Esophagus squamous epithelium (tissue), 5 donors: Measurements from ENCODE around the gene GLP2R. TPM values are rescaled to one million over a fixed set of nuclear protein-coding genes. Genes with fewer than 3 reads are reported as not detected.

ENCODE experiments used
- DNase-seq: peaks from one replicate; lab custom pipeline; 2025; lab: John Stamatoyannopoulos, UW
- H3K27ac ChIP-seq, 4 donors: fragments of 200-600 bp; sonication (generic); one replicate each; pipeline ENCODE4 v1.5.1; 2016 to 2019; ENCODE audit warnings: mild to moderate bottlenecking in 1 of 4
- H3K27me3 ChIP-seq, 4 donors: fragments of 200-600 bp; sonication (generic); 1 replicate in 3 of 4; 2 replicates in 1 of 4; pipeline versions ENCODE4 v1.5.1 to v1.6.0; 2017 to 2021; ENCODE audit warnings: antibody characterized with exemption in 1 of 4
- H3K36me3 ChIP-seq, 3 donors: fragments of 200-600 bp; sonication (generic); one replicate each; pipeline ENCODE4 v1.5.1; 2016 to 2019
- H3K4me1 ChIP-seq, 3 donors: fragments of 200-600 bp; sonication (generic); one replicate each; pipeline ENCODE4 v1.5.1; 2017 to 2019
- H3K4me3 ChIP-seq, 4 donors: fragments of 200-600 bp; sonication (generic); 1 replicate in 3 of 4; 2 replicates in 1 of 4; pipeline ENCODE4 v1.5.1; 2016 to 2019; ENCODE audit warnings: mild to moderate bottlenecking in 2 of 4, moderate library complexity in 1 of 4
- H3K9me3 ChIP-seq, 3 donors: fragments of 200-600 bp; sonication (generic); one replicate each; pipeline ENCODE4 v1.5.1; 2016 to 2019
- POLR2A ChIP-seq, 4 donors: fragments of 450-650 bp; IDR thresholded peaks; one replicate each; pipeline ENCODE4 v1.6.1; 2017; ENCODE audit warnings: antibody characterized with exemption in 4 of 4, mild to moderate bottlenecking in 4 of 4, moderate library complexity in 3 of 4
- WGBS, 2 donors: methylation state at CpG; one replicate each; pipeline ENCODE4 v1.1.5; 2018; 5-methylcytosine and 5-hydroxymethylcytosine counted together
- intact Hi-C: fragments of 100-400 bp; cut with DNase I; formaldehyde crosslinking; loops from one replicate; pipeline ENCODE4 v1.15.0; 2022
- total RNA-seq, 4 donors: library from RNA; depleted of rRNA; stranded (reverse); fragments of >200 nt; gene quantifications; one replicate each; pipeline ENCODE4 v1.1.0, GENCODE V29; 2016
- TF ChIP-seq, protein P1 (sequence below), 6 experiments: fragments of 450-650 bp in 4 of 6; fragments of 200-600 bp in 2 of 6; sonication (generic) in 2 of 6; IDR thresholded peaks; one replicate each; pipeline ENCODE4 v1.5.1; 2016 to 2019; ENCODE audit warnings: antibody characterized with exemption in 6 of 6, mild to moderate bottlenecking in 4 of 6, moderate library complexity in 4 of 6
- donor health status: DM: yes; HTN: yes; CAD: no.

The GLP2R gene
- total RNA-seq, 4 donors from 2014 or later, result 0.21 to 0.95 (median 0.31) TPM; not detected in 1

DNA sequence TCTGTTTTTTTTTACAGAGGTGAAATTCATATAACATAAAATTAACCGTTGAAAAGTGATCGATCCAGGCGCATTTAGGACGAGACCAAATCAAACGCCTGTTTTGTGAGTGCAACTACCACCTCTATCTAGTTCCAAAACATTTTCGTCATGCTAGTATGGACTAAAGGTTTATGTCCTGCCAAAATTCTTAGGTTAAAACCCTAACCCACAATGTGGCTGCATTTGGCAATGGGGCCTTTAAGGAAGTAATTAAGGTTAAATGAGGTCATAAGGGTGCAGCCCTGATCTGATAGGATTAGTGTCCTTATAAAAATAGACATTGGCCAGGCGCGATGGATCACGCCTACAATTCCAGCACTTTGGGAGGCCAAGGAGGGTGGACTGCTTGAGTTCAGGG, 112.2 kb downstream of the GLP2R start:
- peaks cover 0 to 37% (median 0%) of the 10 kb centered on the region in 3 donors for H3K36me3 ChIP-seq
- H3K4me3 ChIP-seq, result no peak overlapping the region
- H3K9me3 ChIP-seq, result peaks cover 0 to 5% (median 3%) of the 10 kb centered on the region in 3 donors
- H3K4me1 ChIP-seq, result peaks cover 0 to 21% (median 0%) of the 10 kb centered on the region in 3 donors
- WGBS, 2 donors, result 89 to 90% methylated on average over 9 of the region's 9 CpGs
- no peak for TF ChIP-seq POLR2A (IDR thresholded peaks at IDR 0.05)
- TF ChIP-seq, protein P1, sequence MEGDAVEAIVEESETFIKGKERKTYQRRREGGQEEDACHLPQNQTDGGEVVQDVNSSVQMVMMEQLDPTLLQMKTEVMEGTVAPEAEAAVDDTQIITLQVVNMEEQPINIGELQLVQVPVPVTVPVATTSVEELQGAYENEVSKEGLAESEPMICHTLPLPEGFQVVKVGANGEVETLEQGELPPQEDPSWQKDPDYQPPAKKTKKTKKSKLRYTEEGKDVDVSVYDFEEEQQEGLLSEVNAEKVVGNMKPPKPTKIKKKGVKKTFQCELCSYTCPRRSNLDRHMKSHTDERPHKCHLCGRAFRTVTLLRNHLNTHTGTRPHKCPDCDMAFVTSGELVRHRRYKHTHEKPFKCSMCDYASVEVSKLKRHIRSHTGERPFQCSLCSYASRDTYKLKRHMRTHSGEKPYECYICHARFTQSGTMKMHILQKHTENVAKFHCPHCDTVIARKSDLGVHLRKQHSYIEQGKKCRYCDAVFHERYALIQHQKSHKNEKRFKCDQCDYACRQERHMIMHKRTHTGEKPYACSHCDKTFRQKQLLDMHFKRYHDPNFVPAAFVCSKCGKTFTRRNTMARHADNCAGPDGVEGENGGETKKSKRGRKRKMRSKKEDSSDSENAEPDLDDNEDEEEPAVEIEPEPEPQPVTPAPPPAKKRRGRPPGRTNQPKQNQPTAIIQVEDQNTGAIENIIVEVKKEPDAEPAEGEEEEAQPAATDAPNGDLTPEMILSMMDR (IDR thresholded peaks at IDR 0.05), result no peak
- H3K27ac ChIP-seq, result peak overlapping the region in 1 of 4 donors; percentile 5
- DNase-seq, result no peak
- H3K27me3 ChIP-seq, result no peaks in the 10 kb centered on the region
- intact Hi-C loops, result no loop called here

DNA sequence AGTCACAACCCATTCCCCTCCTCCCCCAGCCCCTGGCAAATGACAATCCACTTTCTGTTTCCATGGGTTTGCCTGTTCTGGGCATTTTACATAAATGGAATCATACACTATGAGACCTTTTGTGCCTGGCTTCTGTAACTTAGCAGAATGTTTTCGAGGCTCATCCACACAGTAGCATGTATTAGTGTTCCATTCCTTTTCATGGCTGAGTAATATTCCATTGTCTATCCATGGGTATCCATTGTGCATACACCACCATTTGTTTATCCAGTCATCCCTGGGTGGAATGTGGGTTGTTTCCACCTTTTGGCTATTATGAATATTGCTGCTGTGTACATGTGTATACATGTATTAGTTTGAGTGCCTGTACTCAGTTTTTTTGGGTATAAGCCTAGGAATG, 113.0 kb downstream of the GLP2R start:
- Histone ChIP-seq H3K9me3 (peaks cover 0 to 5% (median 3%) of the 10 kb centered on the region in 3 donors), H3K36me3 (peaks cover 0 to 41% (median 0%) of the 10 kb centered on the region in 3 donors), H3K27me3 (no peaks in the 10 kb centered on the region), H3K4me1 (peaks cover 0 to 21% (median 0%) of the 10 kb centered on the region in 3 donors), H3K27ac (no peak overlapping the region), H3K4me3 (no peak overlapping the region)
- intact Hi-C loops, result no loop called here
- DNase-seq, result no peak
- 54 to 56% methylated on average over 1 of the region's 1 CpG for WGBS, 2 donors
- TF ChIP-seq, protein P1 (IDR thresholded peaks at IDR 0.05), result no peak
- TF ChIP-seq POLR2A (IDR thresholded peaks at IDR 0.05), result no peak

DNA sequence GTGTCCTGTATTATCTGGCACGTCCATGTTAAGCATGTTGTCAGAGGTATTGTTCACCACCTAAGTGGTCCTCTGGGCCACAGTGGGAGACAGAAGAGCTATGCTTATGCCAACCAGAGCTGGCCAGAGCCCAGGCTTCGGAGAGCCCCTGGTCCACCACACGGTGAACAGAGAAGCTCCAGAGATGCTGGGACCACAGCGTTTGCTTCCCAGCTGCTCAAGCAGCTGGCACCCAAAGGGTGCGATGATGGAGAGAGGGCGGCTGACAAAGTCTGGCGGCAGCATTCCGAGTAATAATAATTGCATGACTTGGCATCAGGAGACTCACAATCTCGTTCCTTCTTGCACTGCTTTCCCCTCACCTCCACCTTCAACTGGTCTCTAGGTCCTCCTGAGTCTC, 115.1 kb downstream of the GLP2R start:
- 52 to 76% methylated on average over 3 to 6 of the region's 9 CpGs for WGBS, 2 donors
- H3K27ac ChIP-seq, result no peak overlapping the region
- intact Hi-C loops, result no loop called here
- TF ChIP-seq, protein P1 (IDR thresholded peaks at IDR 0.05), result no peak
- no peak for TF ChIP-seq POLR2A (IDR thresholded peaks at IDR 0.05)
- H3K36me3 ChIP-seq, result peaks cover 0 to 35% (median 0%) of the 10 kb centered on the region in 3 donors
- H3K4me1 ChIP-seq, result peaks cover 0 to 17% (median 0%) of the 10 kb centered on the region in 3 donors
- H3K9me3 ChIP-seq, result peaks cover 0 to 5% (median 3%) of the 10 kb centered on the region in 3 donors
- no peak overlapping the region for H3K4me3 ChIP-seq
- DNase-seq, result no peak
- H3K27me3 ChIP-seq, result no peaks in the 10 kb centered on the region

DNA sequence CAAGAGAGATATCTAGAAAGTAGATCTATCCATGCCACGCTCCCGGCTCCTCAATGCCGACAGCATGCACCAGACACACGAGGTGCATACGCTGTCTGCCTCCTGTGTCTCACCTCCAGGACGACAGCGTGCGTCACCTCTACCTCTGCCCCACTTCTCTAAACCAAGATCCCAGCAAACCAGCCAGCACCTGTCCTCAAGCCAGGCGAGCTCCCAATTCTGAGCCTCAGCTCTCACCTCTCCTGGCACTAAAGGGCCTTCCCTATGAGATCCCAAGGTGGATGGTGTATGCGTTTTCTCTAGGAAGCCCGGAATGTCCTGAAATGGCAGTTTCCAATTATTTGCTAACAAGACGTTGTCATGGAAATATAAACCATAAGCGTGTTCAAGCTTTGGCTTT, 115.6 kb downstream of the GLP2R start:
- no peak for TF ChIP-seq POLR2A (IDR thresholded peaks at IDR 0.05)
- TF ChIP-seq, protein P1 (IDR thresholded peaks at IDR 0.05), result no peak
- peaks cover 0 to 35% (median 0%) of the 10 kb centered on the region in 3 donors for H3K36me3 ChIP-seq

More for the DNA sequence above, 115.6 kb downstream of the GLP2R start:
- Histone ChIP-seq H3K9me3 (peaks cover 0 to 5% (median 3%) of the 10 kb centered on the region in 3 donors), H3K27me3 (no peaks in the 10 kb centered on the region), H3K27ac (no peak overlapping the region), H3K4me3 (no peak overlapping the region), H3K4me1 (peaks cover 0 to 13% (median 0%) of the 10 kb centered on the region in 3 donors)
- no peak for DNase-seq
- WGBS, 2 donors, result 86 to 91% methylated on average over 13 of the region's 13 CpGs
- intact Hi-C loops, result no loop called here

Other genes with a start within 250 kb of the GLP2R start
- not detected for gene CFAP52, start 249.3 kb upstream of the GLP2R start, total RNA-seq
- 10 to 100 TPM in 2 of 4 donors, 1 to 10 TPM in 2; 4.7 to 13.8 (median 10.1) TPM for gene USP43, start 180.4 kb upstream of the GLP2R start, total RNA-seq
- not detected for gene DHRS7C, start 34.3 kb upstream of the GLP2R start, total RNA-seq
- not detected for gene GSG1L2, start 3.8 kb upstream of the GLP2R start, total RNA-seq
- not detected for gene RCVRN, start 79.3 kb downstream of the GLP2R start, total RNA-seq